Left renal pelvis (tissue), 4 donors: ENCODE measurements around the gene MYL7. TPM values are rescaled to one million over a fixed set of nuclear protein-coding genes. Genes with fewer than 3 reads are reported as not detected.

Experiments used
- DNase-seq, 4 donors: peaks; one replicate each; pipeline ENCODE4 v3.0.0-alpha.2; 2013; ENCODE audit warnings: low read depth in 4 of 4, low spot score in 3 of 4
- polyA plus RNA-seq, 4 donors: library from polyadenylated mRNA; unstranded; fragments of 120-200 nt; gene quantifications; one replicate each; pipeline ENCODE4 v1.2.1, GENCODE V29; 2013; ENCODE audit not compliant: insufficient read length in 4 of 4

The MYL7 gene
- polyA plus RNA-seq, 4 donors: 0.29 to 1.2 (median 0.45) TPM; not detected in 1

DNA sequence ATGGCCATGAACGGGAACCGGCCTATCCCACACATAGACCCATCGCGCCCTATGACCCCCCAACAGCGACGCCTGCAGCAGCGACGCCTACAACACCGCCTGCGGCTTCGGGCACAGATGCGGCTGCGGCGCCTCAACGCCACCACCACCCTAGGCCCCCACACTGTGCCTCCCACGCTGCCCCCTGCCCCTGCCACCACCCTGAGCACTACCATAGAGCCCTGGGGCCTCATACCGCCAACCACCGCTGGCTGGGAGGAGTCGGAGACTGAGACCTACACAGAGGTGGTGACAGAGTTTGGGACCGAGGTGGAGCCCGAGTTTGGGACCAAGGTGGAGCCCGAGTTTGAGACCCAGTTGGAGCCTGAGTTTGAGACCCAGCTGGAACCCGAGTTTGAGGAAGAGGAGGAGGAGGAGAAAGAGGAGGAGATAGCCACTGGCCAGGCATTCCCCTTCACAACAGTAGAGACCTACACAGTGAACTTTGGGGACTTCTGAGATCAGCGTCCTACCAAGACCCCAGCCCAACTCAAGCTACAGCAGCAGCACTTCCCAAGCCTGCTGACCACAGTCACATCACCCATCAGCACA lies 27.3 kb downstream of the MYL7 start:
- DNase-seq: no peak

GRCh38 chr7:44112997-44113763 lies 28.0 kb downstream of the MYL7 start:
- DNase-seq: no peak

- DNase-seq: no peak
Observed at GRCh38 chr7:44112231-44112996, 28.7 kb downstream of the MYL7 start.

- DNase-seq: no peak
Observed at GRCh38 chr7:44111761-44112160, 29.4 kb downstream of the MYL7 start.

DNA sequence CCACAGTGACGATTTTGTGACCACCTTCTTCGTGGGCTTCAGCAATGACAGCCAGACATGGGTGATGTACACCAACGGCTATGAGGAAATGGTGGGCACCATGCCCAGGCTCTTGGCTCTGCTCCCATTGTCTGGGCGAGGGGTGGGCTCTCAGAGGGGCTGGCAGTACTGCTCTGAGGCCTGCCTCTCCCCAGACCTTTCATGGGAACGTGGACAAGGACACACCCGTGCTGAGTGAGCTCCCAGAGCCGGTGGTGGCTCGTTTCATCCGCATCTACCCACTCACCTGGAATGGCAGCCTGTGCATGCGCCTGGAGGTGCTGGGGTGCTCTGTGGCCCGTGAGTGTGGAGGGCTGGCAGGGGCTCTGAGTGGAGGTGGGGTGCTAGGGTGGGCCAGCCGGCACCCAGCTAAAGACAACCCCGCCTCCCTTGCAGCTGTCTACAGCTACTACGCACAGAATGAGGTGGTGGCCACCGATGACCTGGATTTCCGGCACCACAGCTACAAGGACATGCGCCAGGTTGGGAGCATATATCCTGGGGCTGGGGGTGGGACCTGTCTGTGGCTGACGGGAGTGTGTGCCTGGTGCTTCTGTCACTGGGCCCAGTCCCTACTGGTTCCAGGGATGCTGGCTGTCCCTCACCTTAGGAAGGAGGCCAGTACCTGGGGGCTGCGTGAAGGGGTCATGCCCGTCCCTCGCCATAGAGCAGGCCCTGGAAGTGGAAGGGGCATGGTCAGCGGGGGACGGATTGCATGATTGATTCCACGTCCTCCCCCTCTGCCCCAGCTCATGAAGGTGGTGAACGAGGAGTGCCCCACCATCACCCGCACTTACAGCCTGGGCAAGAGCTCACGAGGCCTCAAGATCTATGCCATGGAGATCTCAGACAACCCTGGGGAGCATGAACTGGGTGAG lies 30.2 kb downstream of the MYL7 start:
- no peak for DNase-seq

DNA sequence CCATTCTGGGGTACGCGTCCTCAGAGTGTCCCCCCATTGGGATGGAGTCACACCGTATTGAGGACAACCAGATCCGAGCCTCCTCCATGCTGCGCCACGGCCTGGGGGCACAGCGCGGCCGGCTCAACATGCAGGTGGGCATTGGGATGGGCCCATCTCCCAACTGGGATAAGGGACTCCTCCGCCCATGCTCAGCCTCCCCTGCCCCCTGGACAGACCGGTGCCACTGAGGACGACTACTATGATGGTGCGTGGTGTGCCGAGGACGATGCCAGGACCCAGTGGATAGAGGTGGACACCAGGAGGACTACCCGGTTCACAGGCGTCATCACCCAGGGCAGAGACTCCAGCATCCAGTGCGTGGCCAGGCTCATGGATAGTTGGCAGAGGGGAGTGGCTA lies 31.1 kb downstream of the MYL7 start:
- no peak for DNase-seq

DNA sequence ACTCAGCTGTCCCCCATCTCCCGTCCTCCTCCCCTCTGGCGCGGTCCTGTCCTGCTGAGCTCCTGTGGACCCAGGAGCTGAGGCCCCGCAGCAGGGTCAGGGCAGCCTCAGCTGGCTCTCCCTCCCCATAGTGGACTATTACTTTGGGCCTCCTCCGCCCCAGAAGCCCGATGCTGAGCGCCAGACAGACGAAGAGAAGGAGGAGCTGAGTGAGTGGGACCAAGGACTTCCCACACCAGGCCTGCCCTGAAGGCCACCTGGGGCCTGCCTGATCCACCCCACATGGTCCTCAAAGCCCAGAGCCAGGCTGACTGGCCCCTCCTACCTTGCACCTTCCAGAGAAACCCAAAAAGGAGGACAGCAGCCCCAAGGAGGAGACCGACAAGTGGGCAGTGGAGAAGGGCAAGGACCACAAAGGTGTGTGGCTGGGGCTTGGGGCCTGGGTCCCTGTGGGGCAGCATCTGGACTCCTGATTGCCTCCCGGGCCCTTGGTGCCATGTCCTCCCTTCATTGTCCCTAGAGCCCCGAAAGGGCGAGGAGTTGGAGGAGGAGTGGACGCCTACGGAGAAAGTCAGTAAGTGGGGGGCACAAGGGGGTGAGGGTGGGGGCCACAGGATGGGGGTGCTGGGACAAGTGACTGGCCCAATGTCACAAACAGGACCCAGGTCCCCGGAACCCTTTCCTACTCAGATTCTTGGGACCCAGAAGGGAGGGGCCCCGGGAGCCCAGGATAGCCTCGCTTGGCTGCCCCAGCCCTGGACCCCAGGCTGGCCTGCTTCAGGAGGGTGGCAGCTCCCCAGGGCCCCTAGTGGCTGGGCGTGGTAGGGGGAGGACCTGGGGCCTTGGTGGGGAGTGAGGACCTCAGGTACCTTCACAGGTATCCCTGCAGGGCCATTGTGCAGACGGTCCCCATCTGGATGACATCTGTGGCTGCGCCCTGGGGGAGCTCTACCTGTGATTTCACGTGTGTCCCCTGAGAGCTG lies 32.1 kb downstream of the MYL7 start:
- DNase-seq: no peak

GRCh38 chr7:44107961-44108767 lies 33.0 kb downstream of the MYL7 start:
- no peak for DNase-seq

DNA sequence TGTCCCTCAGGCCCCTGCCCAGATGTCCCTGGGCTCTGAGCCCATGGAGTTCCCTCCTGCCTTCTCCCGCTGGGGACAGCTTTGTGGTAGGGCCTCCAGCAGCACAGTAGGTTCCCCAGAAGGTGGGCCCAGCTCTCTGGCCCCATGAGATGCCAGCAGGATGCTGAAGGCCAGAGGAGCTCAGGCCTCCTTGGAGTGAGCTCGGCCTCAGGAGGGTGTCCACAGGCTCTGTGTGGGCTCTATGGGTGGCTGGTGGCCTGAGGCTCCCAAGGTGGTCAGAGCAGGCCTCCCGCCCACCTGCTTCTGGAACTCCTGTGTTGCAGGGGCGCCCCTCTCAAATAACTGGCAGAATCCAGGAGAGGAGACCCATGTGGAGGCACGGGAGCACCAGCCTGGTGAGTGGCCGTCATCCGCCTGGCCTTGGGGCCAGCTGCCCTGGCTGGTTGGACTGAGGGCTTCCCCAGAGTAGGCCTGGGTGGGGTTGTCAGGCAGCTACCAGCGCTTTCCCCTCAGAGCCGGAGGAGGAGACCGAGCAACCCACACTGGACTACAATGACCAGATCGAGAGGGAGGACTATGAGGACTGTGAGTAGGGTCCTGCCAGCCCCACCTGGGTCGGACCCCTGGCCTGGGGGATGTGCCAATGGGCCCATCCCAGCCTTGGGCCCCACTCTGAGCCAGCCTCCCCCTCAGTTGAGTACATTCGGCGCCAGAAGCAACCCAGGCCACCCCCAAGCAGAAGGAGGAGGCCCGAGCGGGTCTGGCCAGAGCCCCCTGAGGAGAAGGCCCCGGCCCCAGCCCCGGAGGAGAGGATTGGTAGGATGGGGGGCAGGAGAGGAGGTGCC lies 33.8 kb downstream of the MYL7 start:
- no peak for DNase-seq

DNA sequence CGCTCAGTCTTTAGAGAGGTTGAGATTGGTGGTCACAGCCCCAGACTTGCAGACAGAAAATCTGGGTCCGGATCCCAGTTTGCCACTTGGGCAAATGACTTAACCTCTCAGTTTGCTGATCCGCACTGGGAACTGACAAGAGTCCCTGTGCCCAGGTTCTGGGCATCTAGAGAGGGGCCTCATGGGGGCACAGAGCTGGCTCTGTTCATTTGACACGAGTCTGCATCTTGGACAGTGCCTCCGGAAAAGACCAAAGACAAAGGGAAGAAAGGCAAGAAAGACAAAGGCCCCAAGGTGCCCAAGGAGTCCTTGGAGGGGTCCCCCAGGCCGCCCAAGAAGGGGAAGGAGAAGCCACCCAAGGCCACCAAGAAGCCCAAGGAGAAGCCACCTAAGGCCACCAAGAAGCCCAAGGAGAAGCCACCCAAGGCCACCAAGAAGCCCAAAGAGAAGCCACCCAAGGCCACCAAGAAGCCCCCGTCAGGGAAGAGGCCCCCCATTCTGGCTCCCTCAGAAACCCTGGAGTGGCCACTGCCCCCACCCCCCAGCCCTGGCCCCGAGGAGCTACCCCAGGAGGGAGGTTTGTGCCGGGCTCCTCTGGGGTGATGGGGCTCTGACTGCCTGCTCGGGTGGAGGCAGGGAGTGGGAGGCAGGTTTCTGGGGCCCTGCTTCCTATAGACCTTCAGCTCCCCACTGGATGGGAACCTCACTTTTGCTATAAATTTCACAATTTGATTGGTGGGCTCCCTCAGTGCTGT lies 34.6 kb downstream of the MYL7 start:
- no peak for DNase-seq

DNA sequence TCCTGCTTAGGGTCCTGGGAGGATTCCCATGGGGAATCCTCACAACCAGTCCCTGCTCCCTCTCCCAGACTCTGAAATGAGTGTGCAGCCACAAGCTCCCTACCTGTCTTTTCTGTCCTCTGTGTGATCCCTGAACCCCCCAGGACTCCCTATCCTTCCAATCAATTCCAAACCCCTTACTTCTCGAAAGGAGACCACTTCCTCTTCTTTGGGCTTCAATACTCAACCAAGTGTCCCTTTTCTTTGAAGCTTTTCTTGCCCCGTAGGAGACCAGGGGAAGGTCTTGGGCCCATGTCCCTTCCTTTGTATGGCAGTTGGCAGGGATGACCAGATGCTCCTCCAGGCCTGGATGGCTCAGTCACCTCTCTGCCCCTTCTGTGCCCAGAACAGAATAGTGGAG lies 35.3 kb downstream of the MYL7 start:
- DNase-seq: no peak

DNA sequence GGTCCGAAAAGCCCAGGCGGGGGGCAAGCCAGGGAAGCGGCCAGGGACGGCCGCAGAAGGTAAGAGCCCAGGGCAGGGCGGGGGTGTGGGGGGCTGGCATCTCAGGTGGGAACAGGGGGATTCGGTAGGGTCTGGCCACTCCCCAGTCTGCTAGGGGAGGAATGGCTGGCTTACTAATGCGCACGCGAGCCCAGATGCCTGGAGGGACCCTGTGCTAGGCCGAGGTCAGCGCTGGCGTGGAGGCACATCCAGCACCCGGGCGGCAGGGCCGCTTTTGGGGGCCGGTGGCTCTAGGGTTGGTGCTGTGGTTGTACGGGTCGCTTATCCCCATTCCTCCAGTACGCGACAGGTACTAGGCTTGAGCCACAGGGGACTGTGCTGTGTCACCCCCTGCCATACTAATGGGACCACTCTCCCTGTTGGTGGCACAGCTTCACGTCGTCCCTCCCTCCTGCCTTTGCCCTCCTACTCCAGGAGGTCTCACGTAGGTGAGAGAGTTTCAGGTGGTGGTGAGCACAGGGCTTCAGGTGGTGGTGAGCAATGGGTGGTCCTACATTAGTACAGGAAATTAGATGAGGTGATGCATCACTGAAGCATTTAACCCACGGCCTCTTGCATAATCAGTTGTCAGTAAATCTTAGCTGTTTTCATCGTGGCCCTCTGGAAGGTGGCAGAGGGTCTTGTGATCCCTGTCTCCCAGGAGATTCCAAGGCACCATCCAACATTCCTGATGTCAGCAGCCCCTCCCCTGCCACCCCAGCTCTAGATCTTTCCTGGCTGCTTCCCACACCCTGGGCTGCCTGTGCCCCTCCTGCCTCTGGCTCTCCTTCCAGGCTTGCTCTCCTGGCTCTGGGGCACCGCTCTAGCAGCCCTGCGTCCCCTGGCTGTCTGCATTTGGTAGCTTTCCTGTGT lies 36.0 kb downstream of the MYL7 start:
- DNase-seq: no peak

- DNase-seq: no peak
Observed at GRCh38 chr7:44103923-44104859, 36.9 kb downstream of the MYL7 start, which contains the start of gene AEBP1. Gene AEBP1 (plus strand): TSS chr7:44104345. CDS start chr7:44104666, 321 bp downstream.

DNA sequence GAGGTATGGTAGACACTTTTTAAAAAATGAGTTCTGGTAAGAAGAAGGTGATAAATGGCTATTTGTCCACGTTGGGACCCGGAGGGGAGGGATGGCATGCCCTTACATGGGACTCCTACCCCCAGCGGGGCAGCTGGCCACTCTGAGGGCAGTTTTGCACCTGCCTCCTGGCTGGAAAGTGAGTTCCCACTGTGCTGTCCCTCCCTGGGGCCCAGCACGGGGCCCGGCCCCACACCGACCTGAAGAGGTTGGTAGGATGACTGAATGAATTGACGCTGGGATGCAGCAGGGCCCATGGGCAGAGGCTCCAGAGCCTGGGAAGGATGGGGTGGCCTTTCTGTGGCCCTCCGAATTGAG lies 37.6 kb downstream of the MYL7 start:
- no peak for DNase-seq
